AG04450 (cell line): ENCODE measurements around the gene INTS6L. TPM values are rescaled to one million over a fixed set of nuclear protein-coding genes. Genes with fewer than 3 reads are reported as not detected.

ENCODE experiments used
- CTCF ChIA-PET: fragments of 300-600, 350-600 bp; formaldehyde crosslinking; extraction: SDS; loops from one replicate; lab custom pipeline; 2022; ENCODE audit warnings: antibody characterized with exemption, inconsistent platforms; lab: Charles Lee
- POLR2A ChIA-PET: fragments of 350-600 bp; formaldehyde crosslinking; extraction: SDS; loops from one replicate; lab custom pipeline; 2021; ENCODE audit warnings: antibody characterized with exemption, inconsistent platforms; lab: Yijun Ruan, JAX
- DNase-seq: peaks from one replicate; pipeline ENCODE4 v3.0.0-alpha.2; 2011; ENCODE audit warnings: low read depth, low spot score
- H3K27ac ChIP-seq: one replicate; pipeline ENCODE4 v1.5.1; 2012; ENCODE audit warnings: low read depth, low read length, control low read depth
- H3K27me3 ChIP-seq: one replicate; pipeline ENCODE4 v1.6.0; 2012; ENCODE audit warnings: low read length; ENCODE audit not compliant: control insufficient read depth, insufficient read depth
- H3K4me3 ChIP-seq: 2 replicates; pipeline ENCODE4 v1.5.1; 2011; ENCODE audit warnings: mild to moderate bottlenecking, low read depth, low read length, control low read depth
- H3K9me3 ChIP-seq: 2 replicates; pipeline ENCODE4 v1.5.1; 2012; ENCODE audit warnings: low read length; ENCODE audit not compliant: control insufficient read depth, insufficient read depth
- CTCF ChIP-seq: IDR thresholded peaks from 2 replicates; pipeline ENCODE4 v1.5.1; 2011; ENCODE audit warnings: low read depth, low read length, control low read depth, inconsistent platforms
- polyA plus RNA-seq: library from polyadenylated mRNA; depleted of rRNA; stranded (reverse); fragments of >200 nt; gene quantifications from 2 replicates; pipeline ENCODE4 v1.2.3, GENCODE V29; 2011

INTS6L gene
- polyA plus RNA-seq, 1 experiment: 10.4 TPM

- no peaks in the 10 kb centered on the region for H3K27me3 ChIP-seq
- CTCF ChIA-PET: no interaction called here
Measured at GRCh38 chrX:135513130-135513515, 7.3 kb upstream of the INTS6L start.

GRCh38 chrX:135516376-135516775 lies 4.1 kb upstream of the INTS6L start:
- POLR2A ChIA-PET: no interaction called here
- Histone ChIP-seq H3K9me3 (no peaks in the 10 kb centered on the region), H3K27me3 (no peaks in the 10 kb centered on the region), H3K4me3 (no peak overlapping the region), H3K27ac (no peak overlapping the region)
- no peak for DNase-seq
- TF ChIP-seq CTCF: no peak
- CTCF ChIA-PET: no interaction called here

More at GRCh38 chrX:135513130-135513515, 7.3 kb upstream of the INTS6L start:
- no peak for TF ChIP-seq CTCF
- H3K27ac ChIP-seq: no peak overlapping the region
- no peak for DNase-seq
- H3K4me3 ChIP-seq: no peak overlapping the region
- no peaks in the 10 kb centered on the region for H3K9me3 ChIP-seq
- POLR2A ChIA-PET: no interaction called here

- no peak for TF ChIP-seq CTCF
- no peak overlapping the region for H3K4me3 ChIP-seq
- DNase-seq: no peak
- no peak overlapping the region for H3K27ac ChIP-seq
- CTCF ChIA-PET: no interaction called here
- H3K9me3 ChIP-seq: no peaks in the 10 kb centered on the region
- H3K27me3 ChIP-seq: no peaks in the 10 kb centered on the region
- POLR2A ChIA-PET: no interaction called here
Measured at GRCh38 chrX:135518161-135518560, 2.3 kb upstream of the INTS6L start.

- Histone ChIP-seq H3K27me3 (no peaks in the 10 kb centered on the region), H3K27ac (peak overlapping the region; percentile 40), H3K4me3 (peak overlapping the region; percentile 68), H3K9me3 (no peaks in the 10 kb centered on the region)
- peak; percentile 16 for DNase-seq
- no peak for TF ChIP-seq CTCF
- ChIA-PET POLR2A (no interaction called here), CTCF (no interaction called here)
Measured at GRCh38 chrX:135520022-135520552, 373 bp upstream of the INTS6L start.

- ChIA-PET POLR2A (no interaction called here), CTCF (interaction anchor here (1.0 kb wide), 1 partner anchor 18 kb away, joined by 3 read pairs; no protein-coding TSS in a partner anchor)
- TF ChIP-seq CTCF: no peak
- peak; percentile 78 for DNase-seq
- Histone ChIP-seq H3K27ac (peak overlapping the region; percentile 68), H3K27me3 (no peaks in the 10 kb centered on the region), H3K9me3 (no peaks in the 10 kb centered on the region), H3K4me3 (peak overlapping the region; percentile 68)
Measured at GRCh38 chrX:135521405-135522131, 1.1 kb downstream of the INTS6L start.
